ENCODE data around the gene FAM3A. TPM values are rescaled to one million over a fixed set of nuclear protein-coding genes. Genes with fewer than 3 reads are reported as not detected.
"Not testable (repeated sequence)": the region's sequence is repeated elsewhere in the genome, so short reads cannot be mapped to it uniquely, and the experiment has no call there.

Gene FAM3A, protein sequence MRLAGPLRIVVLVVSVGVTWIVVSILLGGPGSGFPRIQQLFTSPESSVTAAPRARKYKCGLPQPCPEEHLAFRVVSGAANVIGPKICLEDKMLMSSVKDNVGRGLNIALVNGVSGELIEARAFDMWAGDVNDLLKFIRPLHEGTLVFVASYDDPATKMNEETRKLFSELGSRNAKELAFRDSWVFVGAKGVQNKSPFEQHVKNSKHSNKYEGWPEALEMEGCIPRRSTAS
- 10 to 100 TPM; 37.6 to 63.7 (median 50.9) TPM for total RNA-seq
- polyA plus RNA-seq: 10 to 100 TPM; 22.2 to 31.1 TPM
- total RNA-seq: 36.6 reads per million, percentile 64 among the genes with 10 or more reads in this experiment

DNA sequence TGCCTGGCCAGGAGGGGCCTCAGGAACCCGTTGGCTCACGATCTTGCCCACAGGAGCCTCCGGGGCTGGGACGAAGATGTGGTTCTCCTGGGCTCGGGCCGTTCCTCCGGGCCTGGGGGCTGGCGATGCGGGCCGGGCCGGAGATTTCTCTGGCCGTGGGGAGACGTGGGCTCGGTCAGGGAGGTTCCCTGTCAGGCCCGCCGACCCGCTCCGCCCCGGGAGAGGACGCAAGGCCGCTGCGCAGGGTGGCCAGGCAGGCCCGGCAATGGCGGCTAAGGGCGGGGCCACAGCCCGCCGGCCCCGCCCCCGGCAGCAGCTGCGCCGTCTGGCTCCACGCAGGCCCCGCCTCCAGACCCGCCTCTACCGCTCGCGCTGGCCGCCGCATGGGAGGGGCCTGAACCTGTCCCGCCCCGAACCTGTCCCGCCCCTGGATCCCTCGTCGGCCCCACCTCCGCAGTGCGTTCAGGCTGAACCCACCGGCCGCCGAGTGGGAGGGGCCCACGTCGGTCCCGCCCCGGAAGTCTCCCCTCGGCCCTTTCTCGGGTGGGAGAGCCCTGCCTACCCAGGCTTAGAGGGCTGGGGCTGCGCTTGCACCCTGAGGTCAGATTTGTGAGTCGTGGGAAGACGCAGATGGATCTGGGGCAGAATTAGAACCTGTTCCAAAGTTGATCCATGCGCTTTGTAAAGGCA, at the start of gene FAM3A:
Gene FAM3A, minus strand, starts transcription at position 267 of the 690 bp plus-strand sequence. CDS start 460 bp downstream, outside the sequence.
- DNase-seq (peak; percentile 85 to 91 (median 88)), ATAC-seq (peak; percentile 99)
- peak within 1 kb of the TSS; percentile 56 to 95 (median 90) for H3K27ac Mint-ChIP-seq
- H3K27me3 Mint-ChIP-seq: no peaks in the 10 kb centered on the region
- H3K4me1 ChIP-seq (ENCODE audit: control insufficient read depth in 2 of 2, insufficient read depth in 2 of 2, low read length in 2 of 2): peaks cover 6 to 12% of the 10 kb centered on the region in 2 donors
- H3K9me3 Mint-ChIP-seq: peaks cover 0 to 4% (median 0%) of the 10 kb centered on the region in 11 donors
- H3K27me3 ChIP-seq (ENCODE audit: control insufficient read depth in 2 of 2, insufficient read depth in 2 of 2, low read length in 2 of 2): no peaks in the 10 kb centered on the region
- ChIA-PET CTCF (interaction anchor here (0.6 kb wide), 1 partner anchor 84 kb away, joined by 3 read pairs; no protein-coding TSS in a partner anchor), POLR2A (interaction anchor here (0.6 to 5.5 kb wide), 19 partner anchors 8 to 545 kb away, joined by 3 to 69 read pairs (median 3); partner anchors contain the start of genes IKBKG, PLXNA3, RPL10 and SLC10A3)
- no peaks in the 10 kb centered on the region for H3K36me3 ChIP-seq (ENCODE audit: control insufficient read depth in 2 of 3, insufficient read depth in 3 of 3, low read length in 3 of 3)
- peak within 1 kb of the TSS; percentile 62 for H3K4me3 ChIP-seq (ENCODE audit: low read length)
- intact Hi-C loops (cut with micrococcal nuclease): loop anchor here (1.0 to 10.0 kb wide), 11 partner anchors 11 to 792 kb away; partner anchors contain the start of genes ABCD1 (in 2 of the 2), BCAP31 (in 2 of the 2), EMD (in 2 of the 2) and IKBKG (in 2 of the 2)
- H3K4me3 Mint-ChIP-seq: peak within 1 kb of the TSS; percentile 79 to 93 (median 86)
- H3K9me3 ChIP-seq (ENCODE audit: control insufficient read depth in 2 of 3, low read length in 3 of 3): no peaks in the 10 kb centered on the region
- H3K4me1 Mint-ChIP-seq: peaks cover 13 to 33% (median 27%) of the 10 kb centered on the region in 7 donors
- H3K27ac ChIP-seq (ENCODE audit: low read depth, low read length): peak within 1 kb of the TSS; percentile 93
- peaks cover 0 to 10% (median 3%) of the 10 kb centered on the region in 5 donors for H3K36me3 Mint-ChIP-seq

DNA sequence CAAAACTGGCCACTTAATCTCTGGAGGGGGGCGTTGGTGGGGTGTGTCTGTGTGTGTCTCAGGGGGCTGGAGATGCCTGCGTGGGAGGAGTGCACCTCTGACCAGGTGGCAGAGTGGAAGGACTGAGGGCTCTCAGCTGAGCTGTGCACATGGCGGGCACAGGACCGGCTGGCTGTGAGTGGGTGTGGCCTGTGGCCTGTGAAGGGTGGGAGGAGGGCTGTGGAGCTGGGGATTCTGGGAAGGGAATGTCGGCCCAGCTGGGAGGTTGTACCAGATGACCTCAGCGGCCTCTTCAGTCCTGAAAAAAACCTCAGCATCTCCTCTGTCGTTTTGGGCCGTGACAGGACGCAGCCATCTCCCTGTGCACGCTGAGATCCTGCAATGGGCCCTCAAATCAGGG, 46.3 kb upstream of the FAM3A start:
- ATAC-seq; intact Hi-C loops (cut with micrococcal nuclease); POLR2A ChIA-PET; H3K4me1 Mint-ChIP-seq; H3K4me3 Mint-ChIP-seq; H3K36me3 ChIP-seq (ENCODE audit: control insufficient read depth in 2 of 3, insufficient read depth in 3 of 3, low read length in 3 of 3); DNase-seq; H3K4me3 ChIP-seq (ENCODE audit: low read length); H3K36me3 Mint-ChIP-seq; H3K27me3 ChIP-seq (ENCODE audit: control insufficient read depth in 2 of 2, insufficient read depth in 2 of 2, low read length in 2 of 2); H3K27me3 Mint-ChIP-seq; H3K27ac ChIP-seq (ENCODE audit: low read depth, low read length); H3K4me1 ChIP-seq (ENCODE audit: control insufficient read depth in 2 of 2, insufficient read depth in 2 of 2, low read length in 2 of 2); H3K9me3 ChIP-seq (ENCODE audit: control insufficient read depth in 2 of 3, low read length in 3 of 3); CTCF ChIA-PET; H3K9me3 Mint-ChIP-seq; H3K27ac Mint-ChIP-seq: not testable (repeated sequence)

DNA sequence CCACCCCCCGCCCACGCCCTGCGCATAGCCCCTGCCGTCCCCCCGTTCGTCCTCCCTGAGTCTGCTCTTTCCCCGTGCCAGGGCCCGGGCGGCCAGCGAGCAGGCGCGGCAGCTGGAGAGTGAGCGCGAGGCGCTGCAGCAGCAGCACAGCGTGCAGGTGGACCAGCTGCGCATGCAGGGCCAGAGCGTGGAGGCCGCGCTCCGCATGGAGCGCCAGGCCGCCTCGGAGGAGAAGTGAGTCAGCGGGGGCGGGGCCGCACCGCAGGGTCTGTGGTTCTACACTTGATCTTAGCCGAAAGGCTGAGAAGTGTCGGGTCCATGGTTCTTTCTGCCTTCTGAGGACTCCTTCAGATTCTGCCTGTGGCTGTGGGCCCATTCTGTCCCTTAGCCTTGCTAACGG, 44.3 kb upstream of the FAM3A start:
- H3K36me3 Mint-ChIP-seq; DNase-seq; H3K4me3 ChIP-seq (ENCODE audit: low read length); H3K36me3 ChIP-seq (ENCODE audit: control insufficient read depth in 2 of 3, insufficient read depth in 3 of 3, low read length in 3 of 3); intact Hi-C loops (cut with micrococcal nuclease); H3K27ac Mint-ChIP-seq; H3K9me3 ChIP-seq (ENCODE audit: control insufficient read depth in 2 of 3, low read length in 3 of 3); H3K27ac ChIP-seq (ENCODE audit: low read depth, low read length); POLR2A ChIA-PET; H3K27me3 ChIP-seq (ENCODE audit: control insufficient read depth in 2 of 2, insufficient read depth in 2 of 2, low read length in 2 of 2); H3K9me3 Mint-ChIP-seq; CTCF ChIA-PET; H3K4me1 Mint-ChIP-seq; ATAC-seq; H3K4me1 ChIP-seq (ENCODE audit: control insufficient read depth in 2 of 2, insufficient read depth in 2 of 2, low read length in 2 of 2); H3K4me3 Mint-ChIP-seq; H3K27me3 Mint-ChIP-seq: not testable (repeated sequence)

- H3K36me3 Mint-ChIP-seq; H3K27ac ChIP-seq (ENCODE audit: low read depth, low read length); H3K9me3 ChIP-seq (ENCODE audit: control insufficient read depth in 2 of 3, low read length in 3 of 3); CTCF ChIA-PET; H3K4me1 Mint-ChIP-seq; H3K36me3 ChIP-seq (ENCODE audit: control insufficient read depth in 2 of 3, insufficient read depth in 3 of 3, low read length in 3 of 3); H3K4me3 ChIP-seq (ENCODE audit: low read length); H3K27me3 Mint-ChIP-seq; H3K4me1 ChIP-seq (ENCODE audit: control insufficient read depth in 2 of 2, insufficient read depth in 2 of 2, low read length in 2 of 2); intact Hi-C loops (cut with micrococcal nuclease); ATAC-seq; POLR2A ChIA-PET; H3K9me3 Mint-ChIP-seq; DNase-seq; H3K4me3 Mint-ChIP-seq; H3K27me3 ChIP-seq (ENCODE audit: control insufficient read depth in 2 of 2, insufficient read depth in 2 of 2, low read length in 2 of 2); H3K27ac Mint-ChIP-seq: not testable (repeated sequence)
Observed at GRCh38 chrX:154558896-154559295, 42.9 kb upstream of the FAM3A start.

DNA sequence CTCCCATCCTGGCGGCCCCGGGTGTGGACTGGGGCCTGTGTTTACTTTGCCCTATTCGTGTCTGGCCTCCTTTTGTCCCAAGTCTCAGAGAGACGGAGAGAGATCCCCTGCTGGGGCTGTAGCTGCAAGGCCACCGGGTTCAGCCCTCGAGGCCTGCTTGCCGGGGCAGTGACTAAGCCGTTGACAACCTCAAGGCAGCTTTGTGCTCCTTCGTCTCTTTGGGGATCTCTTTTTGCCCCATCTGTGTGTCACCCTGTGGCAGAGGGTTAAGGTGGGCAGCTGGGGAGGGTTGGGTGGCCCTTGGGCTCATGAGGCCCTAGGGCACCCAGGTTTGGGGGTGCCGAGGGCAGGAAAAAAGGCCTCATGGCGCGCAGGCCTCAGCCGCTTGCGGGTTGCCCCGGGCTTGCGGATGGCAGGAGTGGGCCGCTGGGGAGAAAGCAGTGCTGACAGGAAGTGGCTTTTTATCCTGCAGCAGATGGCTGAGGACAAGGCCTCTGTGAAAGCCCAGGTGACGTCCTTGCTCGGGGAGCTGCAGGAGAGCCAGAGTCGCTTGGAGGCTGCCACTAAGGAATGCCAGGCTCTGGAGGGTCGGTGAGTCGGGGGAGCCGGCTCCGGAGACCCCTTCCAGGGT, 42.1 kb upstream of the FAM3A start:
- H3K4me3 ChIP-seq (ENCODE audit: low read length); H3K27me3 Mint-ChIP-seq; CTCF ChIA-PET; H3K36me3 Mint-ChIP-seq; POLR2A ChIA-PET; H3K9me3 Mint-ChIP-seq; H3K27ac Mint-ChIP-seq; H3K9me3 ChIP-seq (ENCODE audit: control insufficient read depth in 2 of 3, low read length in 3 of 3); H3K27me3 ChIP-seq (ENCODE audit: control insufficient read depth in 2 of 2, insufficient read depth in 2 of 2, low read length in 2 of 2); H3K27ac ChIP-seq (ENCODE audit: low read depth, low read length); H3K4me3 Mint-ChIP-seq; intact Hi-C loops (cut with micrococcal nuclease); H3K4me1 ChIP-seq (ENCODE audit: control insufficient read depth in 2 of 2, insufficient read depth in 2 of 2, low read length in 2 of 2); DNase-seq; H3K36me3 ChIP-seq (ENCODE audit: control insufficient read depth in 2 of 3, insufficient read depth in 3 of 3, low read length in 3 of 3): not testable (repeated sequence)
- H3K4me1 Mint-ChIP-seq: peaks cover 4 to 12% (median 8%) of the 10 kb centered on the region in 7 donors
- ATAC-seq: peak; percentile 56

GRCh38 chrX:154552112-154552806, 36.2 kb upstream of the FAM3A start:
- H3K27ac ChIP-seq (ENCODE audit: low read depth, low read length); H3K4me3 ChIP-seq (ENCODE audit: low read length); ATAC-seq; DNase-seq; CTCF ChIA-PET; intact Hi-C loops (cut with micrococcal nuclease); H3K27me3 Mint-ChIP-seq; H3K36me3 ChIP-seq (ENCODE audit: control insufficient read depth in 2 of 3, insufficient read depth in 3 of 3, low read length in 3 of 3); H3K27me3 ChIP-seq (ENCODE audit: control insufficient read depth in 2 of 2, insufficient read depth in 2 of 2, low read length in 2 of 2); H3K9me3 Mint-ChIP-seq; H3K9me3 ChIP-seq (ENCODE audit: control insufficient read depth in 2 of 3, low read length in 3 of 3): not testable (repeated sequence)
- H3K4me3 Mint-ChIP-seq: peak overlapping the region in 1 of 10 donors; percentile 6
- peaks cover 21 to 46% (median 36%) of the 10 kb centered on the region in 7 donors for H3K4me1 Mint-ChIP-seq
- H3K4me1 ChIP-seq (ENCODE audit: control insufficient read depth in 2 of 2, insufficient read depth in 2 of 2, low read length in 2 of 2): peaks cover 9 to 17% of the 10 kb centered on the region in 2 donors
- H3K27ac Mint-ChIP-seq: peak overlapping the region in 1 of 9 donors; percentile 69
- H3K36me3 Mint-ChIP-seq: peaks cover 0 to 15% (median 3%) of the 10 kb centered on the region in 5 donors
- POLR2A ChIA-PET: interaction anchor here (0.6 kb wide), 1 partner anchor 196 kb away, joined by 3 read pairs; no protein-coding TSS in a partner anchor

Data from naive thymus-derived CD4-positive, alpha-beta T cell (primary cell).